HG03196 (cell line): ENCODE results near the gene C3orf18.

Source experiments
- ATAC-seq: cut with Tn5 transposase; IDR thresholded peaks from one replicate; pipeline ENCODE4 v1.9.1; 2021; ENCODE audit not compliant: unreplicated experiment

Gene C3orf18

GRCh38 chr3:50567386-50568167 is at the start of gene C3orf18:
Gene C3orf18, minus strand, starts transcription at chr3:50567747. Its CDS starts 2,048 bp downstream, at chr3:50565699.
- peak; percentile 77 for ATAC-seq

GRCh38 chr3:50616770-50617095 is 49.2 kb upstream of the C3orf18 start:
- ATAC-seq: peak; percentile 67

GRCh38 chr3:50616003-50616769 is 48.6 kb upstream of the C3orf18 start:
- ATAC-seq: peak; percentile 31

GRCh38 chr3:50615190-50615589 is 47.6 kb upstream of the C3orf18 start:
- no peak for ATAC-seq

- no peak for ATAC-seq
These were observed 45.7 kb upstream of the C3orf18 start for GRCh38 chr3:50612970-50613846.

GRCh38 chr3:50612234-50612882 is 44.8 kb upstream of the C3orf18 start:
- no peak for ATAC-seq

- peak; percentile 48 for ATAC-seq
These were observed 44.1 kb upstream of the C3orf18 start, which contains the start of gene CISH for GRCh38 chr3:50611464-50612233. Gene CISH, minus strand, starts transcription at chr3:50611774. Its CDS starts 124 bp downstream, at chr3:50611650.

- ATAC-seq: no peak
These were observed 43.5 kb upstream of the C3orf18 start for GRCh38 chr3:50610992-50611463.

GRCh38 chr3:50610181-50610971 is 42.8 kb upstream of the C3orf18 start:
- no peak for ATAC-seq

GRCh38 chr3:50609763-50610085 is 42.2 kb upstream of the C3orf18 start:
- ATAC-seq: no peak

GRCh38 chr3:50609071-50609762 is 41.7 kb upstream of the C3orf18 start:
- no peak for ATAC-seq

GRCh38 chr3:50608278-50608677 is 40.7 kb upstream of the C3orf18 start:
- no peak for ATAC-seq

GRCh38 chr3:50607271-50608091 is 39.9 kb upstream of the C3orf18 start:
- no peak for ATAC-seq

- ATAC-seq: no peak
These were observed 39.0 kb upstream of the C3orf18 start for GRCh38 chr3:50606596-50606995.

- ATAC-seq: no peak
These were observed 38.4 kb upstream of the C3orf18 start for GRCh38 chr3:50605901-50606326.

- ATAC-seq: no peak
These were observed 37.4 kb upstream of the C3orf18 start for GRCh38 chr3:50604628-50605588.
